HG02870 (cell line): ENCODE measurements around the gene RAPGEF4.
A peak's percentile ranks its signal among the peaks of the same experiment; 100 is the strongest.
"Not testable (repeated sequence)": the region's sequence is repeated elsewhere in the genome, so short reads cannot be mapped to it uniquely, and the experiment has no call there.

Experiments
- ATAC-seq: cut with Tn5 transposase; IDR thresholded peaks from one replicate; pipeline ENCODE4 v1.9.1; 2021; ENCODE audit warnings: mild to moderate bottlenecking, moderate library complexity; ENCODE audit not compliant: unreplicated experiment

Gene RAPGEF4

DNA sequence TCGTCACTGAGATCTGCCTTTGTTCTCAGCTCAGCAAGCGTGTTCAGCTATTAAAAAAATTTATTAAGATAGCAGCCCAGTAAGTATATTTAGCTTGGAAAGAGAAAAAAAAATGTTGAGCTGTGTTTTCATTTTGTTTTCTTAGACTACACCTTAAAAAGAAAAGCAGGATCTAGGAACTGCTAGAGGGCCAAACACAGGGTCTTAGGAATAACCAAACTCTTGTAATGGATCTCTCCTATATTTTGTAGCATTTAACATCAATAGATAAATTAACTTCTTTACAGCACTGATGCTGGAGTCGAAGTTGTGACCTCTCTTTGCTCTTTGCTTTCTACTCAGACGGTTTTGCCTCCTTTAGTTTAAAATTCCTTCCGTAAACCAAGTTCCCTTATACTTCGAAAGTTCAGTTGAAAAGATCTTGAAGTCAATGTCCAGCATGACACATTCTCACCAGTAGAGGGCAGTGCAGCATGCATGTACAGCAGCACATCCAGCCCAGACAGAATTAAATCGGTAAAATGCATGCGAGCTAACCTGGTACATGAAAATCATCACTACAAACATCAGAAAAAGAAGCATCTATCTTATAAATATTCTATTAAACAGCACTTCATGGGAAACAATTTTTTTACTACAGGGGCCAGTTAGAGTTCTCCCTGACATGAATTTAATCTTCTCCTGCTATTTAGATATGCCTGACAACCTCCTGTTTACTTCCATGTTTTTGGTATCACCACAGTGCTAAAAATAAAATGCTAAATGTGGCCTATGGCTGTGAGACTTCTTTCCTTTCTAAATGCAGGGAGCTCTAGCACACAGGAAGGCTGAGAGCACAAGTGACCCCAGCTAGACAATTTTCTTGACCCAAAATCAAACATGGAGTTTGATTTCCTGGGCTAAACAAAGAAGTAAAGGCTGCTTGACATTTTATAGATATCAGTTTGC is 291.8 kb downstream of the RAPGEF4 start:
- no peak for ATAC-seq

DNA sequence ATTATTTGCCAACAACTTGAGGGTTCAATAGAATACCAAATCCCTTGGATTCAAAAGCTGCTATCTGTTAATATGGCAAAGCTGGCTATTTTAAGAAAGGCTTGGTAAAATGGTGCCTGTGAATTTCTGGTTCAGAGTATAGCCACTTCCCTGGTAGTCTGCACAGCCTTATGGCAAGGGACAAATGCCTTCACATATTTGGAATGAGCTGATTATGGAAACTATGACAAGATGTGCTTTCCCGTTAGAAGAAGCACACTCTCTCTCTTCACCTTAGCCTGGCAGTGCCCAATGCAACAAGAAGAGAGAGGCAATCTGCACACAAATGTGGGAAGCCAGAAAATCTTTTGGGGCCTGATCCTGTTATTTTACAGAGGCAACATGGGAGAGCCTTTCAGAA is 292.5 kb downstream of the RAPGEF4 start:
- no peak for ATAC-seq

DNA sequence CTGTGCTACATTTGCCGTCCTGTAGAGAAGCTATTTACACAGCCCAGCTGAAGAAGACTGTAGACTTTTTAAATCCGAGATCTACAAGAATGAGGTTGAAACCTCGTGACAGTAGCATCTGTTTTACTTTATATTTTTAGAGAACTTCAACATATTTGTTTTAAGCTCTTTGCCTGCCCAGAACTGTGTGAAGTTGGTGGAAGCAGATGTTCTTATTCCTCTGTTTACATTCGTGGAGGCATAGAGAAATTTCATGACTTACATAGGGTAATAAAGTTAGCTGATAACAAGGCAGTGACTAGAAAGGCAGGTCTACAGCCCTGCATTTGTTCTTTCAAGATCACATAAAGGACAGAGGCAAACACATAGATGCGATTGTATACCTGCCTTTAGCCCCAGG is 293.0 kb downstream of the RAPGEF4 start:
- ATAC-seq: no peak

DNA sequence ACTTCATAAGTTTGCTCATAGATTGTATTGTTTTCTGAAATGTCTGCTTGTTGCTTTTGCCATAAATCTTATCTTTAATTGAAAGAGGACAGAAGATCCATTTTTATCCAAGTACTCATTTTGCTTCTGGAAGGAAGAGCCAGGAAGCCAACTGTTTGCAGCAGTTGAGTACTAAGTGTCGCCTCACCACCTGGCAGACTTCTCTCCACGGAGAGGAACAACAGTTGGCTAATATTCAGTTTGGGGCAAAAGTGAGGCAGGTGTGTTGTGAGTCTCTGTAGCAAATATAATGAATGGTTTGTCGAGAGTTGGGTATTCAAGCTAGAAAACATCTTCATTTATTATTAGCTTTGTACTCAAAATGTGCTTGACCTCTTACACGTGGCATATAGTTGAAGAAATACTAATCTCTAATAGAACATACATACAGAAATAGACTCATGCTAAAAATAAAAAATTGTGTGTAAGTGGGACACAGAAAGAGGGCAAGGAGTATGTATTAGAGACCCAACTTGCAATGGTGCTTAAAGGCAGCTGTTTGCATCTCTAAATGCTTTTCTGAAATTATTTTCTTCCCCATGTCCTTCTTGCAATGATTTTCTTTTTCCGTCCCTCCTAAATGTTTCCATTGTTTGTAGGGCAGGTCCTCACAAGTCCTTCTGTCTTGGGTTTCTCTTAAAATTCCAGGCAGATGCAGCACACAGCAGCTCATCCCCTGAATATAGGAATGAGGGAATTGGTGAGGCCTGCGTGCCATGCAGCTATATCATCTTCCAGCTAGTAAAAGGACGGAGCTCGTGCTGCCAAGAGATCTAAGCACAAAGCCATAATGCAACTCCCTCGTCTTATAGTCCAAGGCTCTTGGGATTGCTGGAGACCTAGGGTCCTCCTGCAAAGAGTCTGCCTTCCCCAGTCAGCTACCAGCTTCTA is 295.2 kb downstream of the RAPGEF4 start:
- ATAC-seq: no peak

DNA sequence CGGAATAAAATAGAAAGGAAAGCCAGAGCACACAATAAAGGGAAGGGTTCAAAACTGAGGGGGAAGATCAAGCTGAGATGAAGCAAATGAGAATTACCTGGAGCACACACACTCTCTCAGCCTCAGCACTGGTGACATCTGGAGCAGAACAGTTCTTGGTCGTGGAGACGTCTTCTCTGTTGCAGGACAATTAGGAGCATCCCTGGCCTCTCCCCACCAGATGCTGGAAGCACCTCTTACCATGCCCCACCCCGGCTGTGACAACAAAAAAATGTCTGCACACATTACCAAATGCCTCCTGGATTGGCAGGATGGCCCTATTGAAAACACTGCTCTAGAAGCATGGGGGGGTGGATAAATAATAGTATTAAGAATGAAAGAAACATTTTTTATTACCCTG is 296.4 kb downstream of the RAPGEF4 start:
- no peak for ATAC-seq

DNA sequence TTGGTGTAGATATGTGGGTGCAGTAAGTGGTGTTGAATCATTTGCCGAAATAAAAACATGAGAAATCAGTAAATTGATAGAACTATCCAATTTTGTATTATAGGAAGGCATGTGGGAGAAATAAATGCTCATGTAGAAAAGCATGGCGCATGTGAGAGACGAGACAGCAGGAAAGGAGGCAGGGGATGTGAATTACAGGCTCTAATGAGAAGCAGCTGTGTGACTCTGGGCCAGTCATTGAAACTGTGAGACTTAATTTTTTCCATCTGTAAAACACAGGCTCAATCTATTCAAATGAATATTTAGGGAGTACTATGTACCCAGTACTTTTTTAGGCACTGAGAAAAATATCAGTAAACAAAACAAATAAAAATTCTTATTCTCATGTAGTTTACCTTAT is 297.4 kb downstream of the RAPGEF4 start:
- ATAC-seq: no peak

DNA sequence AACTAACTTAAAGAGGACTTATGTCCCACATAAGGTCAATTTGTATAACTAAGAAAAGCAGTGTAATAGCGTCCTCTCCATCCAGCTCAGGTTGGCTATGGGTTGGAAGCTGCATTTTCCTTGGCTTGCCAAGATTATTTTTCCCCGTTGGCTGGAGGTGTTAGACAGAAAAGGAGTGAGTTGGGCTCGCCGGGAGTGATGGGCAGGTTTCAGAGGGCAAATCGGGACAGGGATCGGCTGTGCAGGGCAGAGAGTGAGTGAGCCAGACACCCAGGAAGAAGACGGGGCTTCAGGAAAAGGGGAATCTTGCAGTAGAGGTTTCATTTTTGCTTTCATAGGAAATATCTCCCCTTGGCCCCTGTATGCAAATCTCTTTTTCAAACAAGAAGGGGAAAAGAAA is 298.5 kb downstream of the RAPGEF4 start:
- no peak for ATAC-seq

DNA sequence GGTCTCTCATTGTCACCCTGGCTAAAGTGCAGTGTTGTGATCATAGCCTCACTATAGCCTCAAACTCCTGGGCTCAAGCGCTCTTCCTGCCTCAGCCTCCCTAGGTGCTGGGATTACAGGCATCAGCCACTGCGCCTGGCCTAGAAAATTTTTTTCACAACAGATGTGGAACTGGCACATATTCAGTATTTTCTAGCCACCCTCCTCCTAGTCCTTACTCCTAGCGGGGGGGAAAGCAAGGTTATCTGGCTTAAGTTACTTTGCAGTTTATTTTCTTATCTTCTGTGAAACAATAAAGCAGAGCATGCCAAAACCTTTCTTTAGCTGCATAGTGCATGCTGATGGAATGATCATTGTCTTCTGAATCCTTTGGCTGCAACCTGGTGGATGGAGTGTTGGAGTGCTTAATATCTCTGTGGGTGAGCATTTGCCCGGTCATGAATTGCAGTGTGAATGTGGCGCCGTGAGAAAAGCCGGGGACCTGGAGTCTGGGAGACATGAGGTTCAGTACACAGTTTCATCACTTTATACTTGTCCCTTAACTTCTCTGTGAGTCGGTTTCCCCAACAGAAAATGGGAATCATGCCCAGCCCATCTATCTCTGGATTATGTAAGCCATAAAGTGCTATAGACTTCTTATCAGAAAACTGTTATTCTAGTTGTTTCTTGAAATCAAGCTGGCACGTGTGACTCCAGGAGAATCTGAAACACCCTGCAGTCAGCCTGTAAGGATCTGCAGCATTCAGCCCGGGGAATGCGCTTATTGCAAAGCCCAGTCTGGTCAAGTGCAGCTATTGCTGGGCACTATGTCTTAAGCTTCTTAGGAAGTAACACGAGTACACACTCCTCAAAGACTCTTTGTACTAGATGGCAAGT is 301.8 kb downstream of the RAPGEF4 start:
- ATAC-seq: no peak

DNA sequence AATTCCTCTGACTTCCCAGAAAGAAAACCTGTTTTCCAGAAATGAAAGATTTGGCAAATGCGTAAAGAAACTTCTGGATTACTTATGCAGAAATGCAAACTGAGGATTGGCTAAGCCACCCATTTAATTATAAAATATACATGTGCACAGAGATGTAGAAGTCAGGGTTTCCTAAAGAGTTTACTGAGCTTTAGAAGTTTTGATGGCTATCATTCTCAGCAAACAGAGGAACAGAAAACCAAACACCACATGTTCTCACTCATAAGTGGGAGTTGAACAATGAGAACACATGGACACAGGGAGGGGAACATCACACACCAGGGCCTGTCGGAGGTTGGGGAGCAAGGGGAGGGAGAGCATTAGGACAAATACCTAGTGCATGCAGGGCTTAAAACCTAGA is 302.6 kb downstream of the RAPGEF4 start:
- ATAC-seq: not testable (repeated sequence)

DNA sequence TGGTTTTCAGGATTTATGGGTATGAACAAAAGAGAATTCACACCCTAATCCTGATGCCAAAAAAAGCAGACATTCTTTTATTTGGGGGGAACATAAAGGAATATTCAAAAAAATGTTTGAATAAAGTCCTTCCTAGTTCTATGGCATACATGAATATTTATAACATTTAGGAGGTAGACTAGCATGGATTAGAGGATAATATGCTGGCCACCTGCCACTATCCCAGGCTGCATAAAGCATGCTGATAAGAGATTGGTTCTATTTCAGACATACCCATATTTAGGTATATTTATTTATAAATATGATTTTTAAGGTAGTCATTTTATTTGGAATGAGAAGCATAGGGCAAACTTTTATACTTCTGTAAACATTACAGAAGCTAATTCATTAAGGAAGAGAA is 305.1 kb downstream of the RAPGEF4 start:
- ATAC-seq: no peak

DNA sequence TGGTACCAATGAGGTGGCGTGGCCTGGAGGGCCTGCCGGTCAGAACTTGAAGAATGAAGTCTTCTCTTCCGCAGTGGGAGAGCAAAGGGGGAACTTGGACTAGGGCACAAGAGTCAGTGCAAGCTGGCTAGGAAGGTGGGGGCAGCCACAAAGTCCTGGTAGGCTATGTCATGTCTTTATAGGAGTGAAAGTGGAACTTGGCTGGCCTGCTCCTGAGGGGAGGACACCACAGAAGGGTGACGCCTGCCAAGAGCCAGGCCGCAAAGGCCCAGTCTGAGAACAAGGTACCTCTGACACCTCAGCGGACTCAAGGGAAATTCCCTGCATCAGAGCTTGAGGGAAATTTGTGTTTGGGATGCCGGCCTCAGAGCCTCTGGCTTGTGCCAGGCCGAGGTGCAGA is 307.8 kb downstream of the RAPGEF4 start:
- no peak for ATAC-seq

DNA sequence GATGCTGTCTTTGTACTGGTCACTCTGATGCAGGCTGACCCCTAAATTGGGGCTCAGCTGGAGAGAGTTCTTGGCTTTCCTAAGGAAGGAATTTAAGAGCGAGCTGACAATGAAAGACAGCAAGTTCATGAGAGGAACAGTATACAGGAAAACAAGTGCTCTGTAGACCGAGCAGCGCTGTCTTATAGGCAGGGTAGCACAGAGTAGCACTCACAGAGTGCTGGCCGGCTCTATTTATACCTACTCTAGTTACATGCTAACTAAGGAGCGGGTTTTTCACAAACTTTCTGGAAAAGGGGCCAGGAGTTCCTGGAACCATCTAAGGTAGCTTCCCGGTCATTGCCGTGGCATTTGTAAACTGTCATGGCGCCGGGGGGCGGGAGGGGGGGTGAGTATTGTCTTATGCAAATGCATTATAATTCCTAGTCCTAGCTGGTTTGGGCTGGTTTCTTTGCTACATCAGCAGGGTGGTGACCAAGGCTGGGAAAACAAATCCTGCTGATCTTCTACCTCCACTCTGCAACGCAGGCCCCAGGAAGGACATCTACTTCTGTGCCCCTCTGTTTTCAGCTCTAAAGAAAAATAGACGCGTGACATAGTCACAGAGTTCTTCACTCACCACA is 308.4 kb downstream of the RAPGEF4 start:
- no peak for ATAC-seq

DNA sequence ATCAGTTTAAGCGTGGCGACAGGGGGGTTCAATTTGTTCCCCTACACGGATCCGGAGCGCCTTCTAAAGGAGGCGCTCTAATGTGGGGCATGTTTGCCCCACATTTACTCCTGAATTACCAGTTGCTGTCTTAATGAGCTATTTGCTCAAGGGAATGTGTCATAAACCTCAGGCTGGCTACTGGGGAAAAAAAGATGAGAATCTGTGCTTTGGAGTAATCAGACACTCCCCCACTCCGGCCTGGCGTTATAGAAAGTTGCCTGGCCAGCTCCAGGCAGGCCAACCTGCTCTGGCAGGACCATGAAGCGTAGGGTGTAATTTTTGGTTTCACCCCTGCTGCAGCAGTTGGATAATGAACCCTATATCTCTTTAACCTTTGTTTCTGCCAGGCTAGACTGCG is 309.0 kb downstream of the RAPGEF4 start:
- no peak for ATAC-seq

DNA sequence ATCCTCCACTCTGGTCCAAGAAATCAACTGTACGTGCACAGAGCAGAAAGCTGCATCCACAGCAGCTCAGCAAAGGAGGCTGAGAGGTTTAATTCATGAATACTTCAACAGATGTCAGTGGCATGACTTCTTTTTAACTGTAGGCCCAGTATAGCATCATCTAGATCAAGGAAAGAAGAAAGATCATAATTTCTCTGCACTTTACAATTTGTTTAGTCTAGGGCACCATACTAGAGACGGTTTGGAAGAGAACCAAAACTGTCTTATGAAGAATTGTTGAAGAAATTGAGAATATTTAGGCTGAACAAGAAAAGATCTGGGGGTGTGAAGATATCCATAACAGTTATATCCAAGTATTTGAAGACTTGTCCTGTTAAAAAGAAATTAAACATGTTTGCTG is 309.5 kb downstream of the RAPGEF4 start:
- no peak for ATAC-seq

DNA sequence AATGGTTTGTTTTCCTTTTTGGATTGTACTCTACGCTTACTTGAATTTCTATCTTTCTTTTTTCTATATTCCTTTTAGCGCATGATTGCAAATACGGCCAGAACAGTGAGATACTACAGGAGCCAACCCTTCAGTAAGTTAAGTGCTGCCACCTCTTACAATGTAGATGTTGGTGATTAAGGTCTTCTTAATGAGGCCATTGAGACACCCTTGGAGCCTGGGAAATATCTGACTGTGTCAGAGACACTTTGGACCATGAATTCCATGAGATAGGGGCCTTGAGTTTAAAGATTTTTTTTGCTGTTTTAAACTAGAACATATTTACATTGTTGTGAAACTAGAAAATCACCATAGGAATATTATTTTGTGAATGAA is 312.9 kb downstream of the RAPGEF4 start:
- ATAC-seq: no peak

DNA sequence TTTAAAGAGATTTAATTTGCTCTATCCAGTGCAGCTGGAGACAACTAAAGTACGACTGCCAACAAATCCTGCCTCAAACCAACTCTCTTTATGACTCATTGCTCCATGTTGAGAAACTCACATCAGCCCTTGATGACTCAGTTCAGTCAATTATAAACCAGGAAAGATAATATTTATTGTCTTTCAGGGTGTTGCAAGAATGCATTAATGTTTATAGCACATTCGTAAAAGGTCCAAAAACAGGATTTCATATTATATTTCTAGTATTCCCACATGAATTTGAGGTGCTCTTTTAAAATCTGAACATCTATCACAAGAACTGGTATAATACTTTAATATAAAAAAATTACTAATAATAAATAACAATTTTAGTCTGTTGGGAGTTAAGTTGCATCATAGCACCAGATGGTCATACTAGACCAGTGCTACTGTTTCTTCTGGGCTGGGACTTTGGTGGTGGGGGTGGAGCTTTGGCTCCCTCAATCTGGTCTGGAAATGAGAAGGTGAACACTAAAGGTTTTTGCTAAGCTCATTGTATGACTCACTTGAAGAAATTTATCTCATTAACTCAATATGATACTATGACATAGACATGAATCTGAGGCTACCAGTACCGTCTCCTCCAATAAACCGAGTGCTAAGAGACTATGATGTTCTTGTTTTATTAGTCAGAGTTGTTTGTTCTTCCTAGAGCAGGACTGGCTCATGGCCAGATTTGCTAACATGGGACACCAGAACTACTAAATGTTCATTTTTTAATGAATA is 313.4 kb downstream of the RAPGEF4 start:
- peak; percentile 95 for ATAC-seq

DNA sequence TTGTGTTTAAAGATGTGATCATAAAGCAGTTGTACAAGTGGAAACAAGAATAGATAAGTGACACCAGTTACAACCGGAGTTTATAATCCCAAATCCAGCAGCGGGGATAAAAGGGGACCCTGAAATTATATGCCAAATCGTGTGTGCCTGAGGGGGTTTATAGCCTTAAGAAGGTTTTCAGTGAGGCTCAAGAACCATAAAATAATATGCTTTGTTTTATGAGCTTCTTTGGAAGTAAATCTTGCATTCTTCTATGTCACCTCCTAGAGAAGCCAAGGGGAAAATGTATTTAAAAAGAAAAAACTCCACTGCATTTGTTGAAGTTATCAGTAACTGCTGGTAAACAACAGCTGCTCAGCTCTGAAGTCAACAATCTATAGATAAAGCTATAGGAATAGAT is 314.2 kb downstream of the RAPGEF4 start:
- no peak for ATAC-seq

DNA sequence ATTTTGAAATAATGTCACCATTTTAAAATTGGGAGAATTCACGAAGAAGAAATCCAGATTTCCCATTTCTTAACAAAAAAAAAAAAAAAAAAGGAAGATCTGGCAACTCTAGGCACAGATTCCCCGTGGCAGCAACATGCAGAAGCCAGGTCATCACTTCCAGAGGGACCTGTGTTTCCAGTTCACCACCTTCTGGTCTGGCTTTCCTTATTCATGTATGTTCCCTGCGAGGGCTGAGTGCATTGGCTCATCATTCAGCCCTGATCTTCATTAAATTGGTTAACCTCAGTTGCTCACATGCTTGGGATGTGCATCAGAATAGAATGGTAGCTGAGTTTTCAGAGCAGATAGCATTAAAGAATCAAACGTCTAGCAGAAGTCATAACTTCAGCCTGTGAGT is 315.0 kb downstream of the RAPGEF4 start:
- no peak for ATAC-seq

DNA sequence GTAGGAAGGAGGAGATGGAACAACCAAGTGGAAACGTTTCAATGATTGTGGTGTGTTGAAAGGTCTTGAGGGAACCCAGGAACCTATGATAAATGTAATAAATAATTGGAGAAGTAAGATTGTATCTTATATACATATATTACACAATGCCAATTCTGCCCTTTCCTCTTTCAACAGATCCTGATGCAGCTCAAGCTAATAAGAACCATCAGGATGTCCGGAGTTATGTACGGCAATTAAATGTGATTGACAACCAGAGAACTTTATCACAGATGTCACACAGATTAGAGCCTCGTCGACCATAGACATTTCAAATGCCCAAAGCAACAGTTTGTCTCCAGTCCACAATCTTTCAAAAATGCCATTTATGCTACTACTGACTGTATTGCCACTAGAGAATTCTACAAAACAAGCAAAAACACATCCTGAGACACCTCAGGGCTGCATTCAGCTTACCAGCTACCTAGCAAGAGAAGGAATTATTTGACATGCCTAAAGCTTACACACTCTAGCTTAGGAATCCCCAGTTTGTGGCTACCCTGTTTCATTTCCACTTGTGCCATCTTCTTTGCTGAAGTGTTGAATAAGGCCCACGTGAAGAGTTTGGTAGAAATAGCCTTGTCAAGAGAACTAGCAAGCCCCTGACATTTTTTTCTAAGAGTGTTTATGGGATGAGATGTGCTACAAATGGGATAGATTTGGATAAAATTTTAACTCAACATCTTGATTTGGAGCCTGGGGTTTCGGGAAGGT is 316.0 kb downstream of the RAPGEF4 start:
- ATAC-seq: no peak
